Esophagus squamous epithelium (tissue), 4 donors: ENCODE results near the gene MAP7D3.

ENCODE experiments used
- CTCF ChIP-seq, 6 experiments: fragments of 450-650 bp in 4 of 6; fragments of 200-600 bp in 2 of 6; sonication (generic) in 2 of 6; IDR thresholded peaks; one replicate each; pipeline ENCODE4 v1.5.1; 2016 to 2019; ENCODE audit warnings: antibody characterized with exemption in 6 of 6, mild to moderate bottlenecking in 4 of 6, moderate library complexity in 4 of 6
- POLR2A ChIP-seq, 4 donors: fragments of 450-650 bp; IDR thresholded peaks; one replicate each; pipeline ENCODE4 v1.6.1; 2017; ENCODE audit warnings: antibody characterized with exemption in 4 of 4, mild to moderate bottlenecking in 4 of 4, moderate library complexity in 3 of 4

- TF ChIP-seq CTCF (IDR thresholded peaks at IDR 0.05) = no peak
- no peak for TF ChIP-seq POLR2A (IDR thresholded peaks at IDR 0.05)
Measured at GRCh38 chrX:136186023-136186413, 65.2 kb downstream of the MAP7D3 start.
